Measurements from ENCODE around the gene CARD11.

Gene CARD11

GRCh38 chr7:2880051-2880450, 163.6 kb downstream of the CARD11 start:
- H3K9ac ChIP-seq (ENCODE audit: low read depth, low read length): no peak overlapping the region
- H3K4me3 ChIP-seq (ENCODE audit: low read length): no peak overlapping the region
- no peak overlapping the region for H3K27ac ChIP-seq (ENCODE audit: low read depth, low read length)
- no peaks in the 10 kb centered on the region for H3K36me3 ChIP-seq (ENCODE audit: insufficient read depth, low read length)
- H3K9me3 ChIP-seq (ENCODE audit: insufficient read depth, low read depth, low read length): no peaks in the 10 kb centered on the region
- 86% methylated on average over 8 of the region's 8 CpGs for WGBS
- no peaks in the 10 kb centered on the region for H3K27me3 ChIP-seq (ENCODE audit: insufficient read depth, low read length)
- peaks cover 9% of the 10 kb centered on the region; the same call in 1 of the 2 replicates for H3K4me1 ChIP-seq (ENCODE audit: insufficient read depth, low read length)

GRCh38 chr7:2879354-2879753, 164.3 kb downstream of the CARD11 start:
- Histone ChIP-seq H3K36me3 (ENCODE audit: insufficient read depth, low read length) (no peaks in the 10 kb centered on the region), H3K4me1 (ENCODE audit: insufficient read depth, low read length) (peaks cover 9% of the 10 kb centered on the region; the same call in 1 of the 2 replicates), H3K9me3 (ENCODE audit: insufficient read depth, low read depth, low read length) (no peaks in the 10 kb centered on the region), H3K4me3 (ENCODE audit: low read length) (no peak overlapping the region), H3K27ac (ENCODE audit: low read depth, low read length) (no peak overlapping the region), H3K9ac (ENCODE audit: low read depth, low read length) (no peak overlapping the region), H3K27me3 (ENCODE audit: insufficient read depth, low read length) (no peaks in the 10 kb centered on the region)
- WGBS: 94% methylated on average over 8 of the region's 8 CpGs

- Histone ChIP-seq H3K27me3 (ENCODE audit: insufficient read depth, low read length) (no peaks in the 10 kb centered on the region), H3K4me1 (ENCODE audit: insufficient read depth, low read length) (peaks cover 9% of the 10 kb centered on the region), H3K27ac (ENCODE audit: low read depth, low read length) (no peak overlapping the region), H3K4me3 (ENCODE audit: low read length) (no peak overlapping the region), H3K36me3 (ENCODE audit: insufficient read depth, low read length) (no peaks in the 10 kb centered on the region), H3K9ac (ENCODE audit: low read depth, low read length) (no peak overlapping the region), H3K9me3 (ENCODE audit: insufficient read depth, low read depth, low read length) (no peaks in the 10 kb centered on the region)
- WGBS: 89% methylated on average over 3 of the region's 3 CpGs
Measured at GRCh38 chr7:2878306-2878705, 165.4 kb downstream of the CARD11 start.

- Histone ChIP-seq H3K36me3 (ENCODE audit: insufficient read depth, low read length) (no peaks in the 10 kb centered on the region), H3K27me3 (ENCODE audit: insufficient read depth, low read length) (no peaks in the 10 kb centered on the region), H3K9me3 (ENCODE audit: insufficient read depth, low read depth, low read length) (no peaks in the 10 kb centered on the region), H3K9ac (ENCODE audit: low read depth, low read length) (no peak overlapping the region), H3K4me3 (ENCODE audit: low read length) (no peak overlapping the region), H3K27ac (ENCODE audit: low read depth, low read length) (no peak overlapping the region), H3K4me1 (ENCODE audit: insufficient read depth, low read length) (peaks cover 4% of the 10 kb centered on the region)
- WGBS: 84% methylated on average over 24 of the region's 24 CpGs
Measured at GRCh38 chr7:2876031-2876731, 167.5 kb downstream of the CARD11 start.

- WGBS: 83% methylated on average over 3 of the region's 7 CpGs
- Histone ChIP-seq H3K4me1 (ENCODE audit: insufficient read depth, low read length) (peaks cover 4% of the 10 kb centered on the region; the same call in 1 of the 2 replicates), H3K36me3 (ENCODE audit: insufficient read depth, low read length) (no peaks in the 10 kb centered on the region), H3K9ac (ENCODE audit: low read depth, low read length) (peak overlapping the region; percentile 89), H3K9me3 (ENCODE audit: insufficient read depth, low read depth, low read length) (no peaks in the 10 kb centered on the region), H3K27me3 (ENCODE audit: insufficient read depth, low read length) (no peaks in the 10 kb centered on the region), H3K27ac (ENCODE audit: low read depth, low read length) (peak overlapping the region; percentile 85), H3K4me3 (ENCODE audit: low read length) (no peak overlapping the region)
Measured at GRCh38 chr7:2873686-2874551, 169.7 kb downstream of the CARD11 start.

- WGBS: 90% methylated on average over 10 of the region's 10 CpGs
- Histone ChIP-seq H3K9ac (ENCODE audit: low read depth, low read length) (no peak overlapping the region), H3K27me3 (ENCODE audit: insufficient read depth, low read length) (no peaks in the 10 kb centered on the region), H3K4me3 (ENCODE audit: low read length) (no peak overlapping the region), H3K36me3 (ENCODE audit: insufficient read depth, low read length) (no peaks in the 10 kb centered on the region), H3K9me3 (ENCODE audit: insufficient read depth, low read depth, low read length) (no peaks in the 10 kb centered on the region), H3K27ac (ENCODE audit: low read depth, low read length) (peak overlapping the region; percentile 85; the same call in 1 of the 2 replicates), H3K4me1 (ENCODE audit: insufficient read depth, low read length) (peaks cover 4% of the 10 kb centered on the region; the same call in 1 of the 2 replicates)
Measured at GRCh38 chr7:2873146-2873545, 170.5 kb downstream of the CARD11 start.

GRCh38 chr7:2872296-2872874, 171.3 kb downstream of the CARD11 start:
- WGBS: 95% methylated on average over 10 of the region's 10 CpGs
- H3K27me3 ChIP-seq (ENCODE audit: insufficient read depth, low read length): no peaks in the 10 kb centered on the region
- H3K4me3 ChIP-seq (ENCODE audit: low read length): no peak overlapping the region
- peaks cover 4% of the 10 kb centered on the region; the same call in 1 of the 2 replicates for H3K4me1 ChIP-seq (ENCODE audit: insufficient read depth, low read length)
- no peak overlapping the region for H3K27ac ChIP-seq (ENCODE audit: low read depth, low read length)
- H3K36me3 ChIP-seq (ENCODE audit: insufficient read depth, low read length): no peaks in the 10 kb centered on the region
- no peaks in the 10 kb centered on the region for H3K9me3 ChIP-seq (ENCODE audit: insufficient read depth, low read depth, low read length)
- no peak overlapping the region for H3K9ac ChIP-seq (ENCODE audit: low read depth, low read length)

GRCh38 chr7:2870471-2870931, 173.2 kb downstream of the CARD11 start:
- WGBS: 45% methylated on average over 10 of the region's 10 CpGs
- Histone ChIP-seq H3K4me3 (ENCODE audit: low read length) (no peak overlapping the region), H3K27ac (ENCODE audit: low read depth, low read length) (no peak overlapping the region), H3K9me3 (ENCODE audit: insufficient read depth, low read depth, low read length) (no peaks in the 10 kb centered on the region), H3K27me3 (ENCODE audit: insufficient read depth, low read length) (no peaks in the 10 kb centered on the region), H3K9ac (ENCODE audit: low read depth, low read length) (no peak overlapping the region), H3K36me3 (ENCODE audit: insufficient read depth, low read length) (no peaks in the 10 kb centered on the region), H3K4me1 (ENCODE audit: insufficient read depth, low read length) (peaks cover 4% of the 10 kb centered on the region; the same call in 1 of the 2 replicates)

GRCh38 chr7:2869981-2870380, 173.7 kb downstream of the CARD11 start:
- no peak overlapping the region for H3K27ac ChIP-seq (ENCODE audit: low read depth, low read length)
- H3K36me3 ChIP-seq (ENCODE audit: insufficient read depth, low read length): no peaks in the 10 kb centered on the region
- H3K9me3 ChIP-seq (ENCODE audit: insufficient read depth, low read depth, low read length): no peaks in the 10 kb centered on the region
- WGBS: 94% methylated on average over 15 of the region's 15 CpGs
- no peak overlapping the region for H3K9ac ChIP-seq (ENCODE audit: low read depth, low read length)
- no peaks in the 10 kb centered on the region for H3K27me3 ChIP-seq (ENCODE audit: insufficient read depth, low read length)
- H3K4me1 ChIP-seq (ENCODE audit: insufficient read depth, low read length): peaks cover 4% of the 10 kb centered on the region; the same call in 1 of the 2 replicates
- H3K4me3 ChIP-seq (ENCODE audit: low read length): no peak overlapping the region

GRCh38 chr7:2866601-2867000, 177.1 kb downstream of the CARD11 start:
- H3K9me3 ChIP-seq (ENCODE audit: insufficient read depth, low read depth, low read length): no peaks in the 10 kb centered on the region
- no peaks in the 10 kb centered on the region for H3K27me3 ChIP-seq (ENCODE audit: insufficient read depth, low read length)
- peaks cover 17% of the 10 kb centered on the region for H3K4me1 ChIP-seq (ENCODE audit: insufficient read depth, low read length)
- H3K4me3 ChIP-seq (ENCODE audit: low read length): no peak overlapping the region
- 91% methylated on average over 3 of the region's 3 CpGs for WGBS
- no peak overlapping the region for H3K9ac ChIP-seq (ENCODE audit: low read depth, low read length)
- H3K27ac ChIP-seq (ENCODE audit: low read depth, low read length): no peak overlapping the region
- no peaks in the 10 kb centered on the region for H3K36me3 ChIP-seq (ENCODE audit: insufficient read depth, low read length)

Measured in HUES64 (cell line).